HG03521 (cell line): ENCODE measurements around the gene ULK4.
"Not testable (repeated sequence)": the region's sequence is repeated elsewhere in the genome, so short reads cannot be mapped to it uniquely, and the experiment has no call there.

Experiments used
- ATAC-seq: cut with Tn5 transposase; IDR thresholded peaks from one replicate; pipeline ENCODE4 v1.9.1; 2021; ENCODE audit warnings: mild to moderate bottlenecking, moderate library complexity; ENCODE audit not compliant: unreplicated experiment

ULK4 gene

DNA sequence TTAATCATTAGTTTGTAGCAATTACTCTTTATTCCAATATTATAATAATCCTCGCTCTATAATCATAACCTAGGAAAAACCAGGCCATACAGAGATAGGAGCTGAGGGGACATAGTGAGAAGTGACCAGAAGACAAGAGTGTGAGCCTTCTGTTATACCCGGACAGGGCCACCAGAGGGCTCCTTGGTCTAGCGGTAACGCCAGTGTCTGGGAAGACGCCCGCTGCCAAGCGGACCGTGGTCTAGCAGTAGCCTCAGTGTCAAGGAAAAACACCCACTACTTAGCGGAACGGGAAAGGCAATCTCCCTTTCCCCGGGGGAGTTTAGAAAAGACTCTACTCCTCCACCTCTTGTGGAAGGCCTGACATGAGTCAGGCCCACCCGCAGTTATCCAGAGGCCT is 266.1 kb downstream of the ULK4 start:
- ATAC-seq: not testable (repeated sequence)

DNA sequence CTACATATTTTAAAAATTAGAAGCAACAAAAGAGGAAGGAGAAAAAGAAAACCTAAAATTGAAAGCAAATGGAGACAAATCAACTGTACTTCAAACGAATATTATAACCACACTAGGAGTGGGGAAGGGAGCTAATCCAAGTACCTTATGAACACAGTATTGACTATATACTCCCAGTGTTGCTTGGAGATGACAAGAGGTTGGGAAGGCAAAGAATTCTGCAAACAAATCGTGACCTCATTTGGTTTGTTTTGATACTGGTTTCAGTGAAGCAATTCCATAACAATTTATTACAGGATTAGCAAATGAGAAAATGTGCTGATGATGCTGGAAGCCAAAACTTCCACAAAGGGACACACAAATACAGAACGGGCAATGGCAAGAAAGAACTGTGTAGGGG is 268.1 kb downstream of the ULK4 start:
- no peak for ATAC-seq

DNA sequence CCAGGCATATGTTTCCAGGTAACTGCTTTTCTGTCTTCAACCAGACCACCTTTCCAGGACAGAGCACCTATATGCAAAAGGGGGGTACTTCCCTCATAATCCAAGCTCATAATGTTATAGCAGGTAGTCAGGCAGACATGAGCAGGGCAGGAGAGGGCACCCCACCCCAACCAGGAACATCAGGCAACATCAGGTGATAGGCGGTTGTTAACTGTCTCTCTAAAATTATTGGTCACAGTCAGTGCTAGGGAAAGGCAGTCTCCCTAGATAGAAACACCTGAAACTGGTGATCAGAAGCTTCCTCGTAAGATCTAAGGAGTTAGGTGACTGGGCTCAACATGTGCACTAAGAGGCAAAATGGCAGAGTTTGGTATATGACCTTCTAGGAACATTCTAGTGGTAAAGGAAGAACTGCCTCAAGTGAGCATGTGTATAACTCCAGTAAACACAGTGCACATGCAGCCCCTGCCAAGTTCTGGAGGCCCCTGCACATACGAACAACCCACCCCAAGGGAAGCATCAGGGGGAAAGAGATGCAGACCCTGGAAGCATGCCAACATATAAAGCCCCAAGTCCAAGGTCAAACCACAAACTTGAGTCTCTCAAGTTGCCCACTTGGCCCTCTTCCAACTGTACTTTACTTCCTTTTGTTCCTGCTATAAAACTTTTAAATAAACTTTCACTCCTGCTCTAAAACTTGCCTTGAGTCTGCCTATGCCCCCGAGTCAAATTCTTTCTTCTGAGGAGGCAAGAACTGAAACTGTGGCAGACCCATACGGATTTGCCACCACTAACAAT is 270.9 kb downstream of the ULK4 start:
- ATAC-seq: no peak

- ATAC-seq: no peak
Observed at GRCh38 chr3:41688595-41689380, 273.1 kb downstream of the ULK4 start.

DNA sequence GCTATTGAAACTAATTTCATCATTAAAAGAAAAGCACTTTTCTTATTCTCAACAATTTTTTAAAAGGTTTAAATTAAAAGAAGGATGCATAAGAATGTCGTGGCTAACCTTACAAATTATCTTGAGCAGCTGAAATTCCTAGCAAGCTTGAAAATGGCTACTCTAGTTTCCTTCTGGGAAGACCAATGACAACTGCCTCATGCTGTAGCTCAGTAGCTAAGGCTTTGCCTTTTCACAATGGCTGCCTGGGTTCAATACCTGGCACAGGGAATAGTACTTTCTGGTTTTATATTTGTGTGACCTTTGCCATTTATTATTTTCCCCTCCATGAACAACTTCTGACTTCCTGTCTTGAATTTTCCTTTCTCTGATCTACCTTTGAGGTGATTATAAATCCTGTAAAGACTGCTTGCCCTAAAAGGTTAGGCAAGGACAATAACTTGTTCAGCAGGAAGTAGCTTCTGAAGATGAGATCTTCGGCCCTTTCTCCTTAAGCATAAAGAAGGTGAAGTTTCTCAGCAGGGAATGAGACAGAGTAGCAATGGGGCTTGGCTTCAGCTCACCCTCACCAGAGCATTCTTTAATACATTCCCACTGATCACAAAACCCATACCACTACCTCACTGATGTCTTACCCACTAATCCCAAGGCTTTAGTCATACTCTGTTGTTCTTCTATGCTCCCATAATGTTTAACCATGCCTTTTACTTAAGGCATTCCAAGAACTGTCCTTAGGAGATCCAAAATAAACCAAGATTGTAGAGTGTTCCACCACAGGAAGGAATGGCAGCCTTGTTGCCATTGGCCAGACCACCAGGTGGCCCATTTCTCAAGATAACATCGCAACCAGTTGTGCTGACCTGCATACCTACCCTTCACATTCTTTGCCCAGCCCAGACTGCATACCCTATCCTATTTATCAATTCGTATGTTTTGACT is 276.8 kb downstream of the ULK4 start:
- ATAC-seq: no peak

DNA sequence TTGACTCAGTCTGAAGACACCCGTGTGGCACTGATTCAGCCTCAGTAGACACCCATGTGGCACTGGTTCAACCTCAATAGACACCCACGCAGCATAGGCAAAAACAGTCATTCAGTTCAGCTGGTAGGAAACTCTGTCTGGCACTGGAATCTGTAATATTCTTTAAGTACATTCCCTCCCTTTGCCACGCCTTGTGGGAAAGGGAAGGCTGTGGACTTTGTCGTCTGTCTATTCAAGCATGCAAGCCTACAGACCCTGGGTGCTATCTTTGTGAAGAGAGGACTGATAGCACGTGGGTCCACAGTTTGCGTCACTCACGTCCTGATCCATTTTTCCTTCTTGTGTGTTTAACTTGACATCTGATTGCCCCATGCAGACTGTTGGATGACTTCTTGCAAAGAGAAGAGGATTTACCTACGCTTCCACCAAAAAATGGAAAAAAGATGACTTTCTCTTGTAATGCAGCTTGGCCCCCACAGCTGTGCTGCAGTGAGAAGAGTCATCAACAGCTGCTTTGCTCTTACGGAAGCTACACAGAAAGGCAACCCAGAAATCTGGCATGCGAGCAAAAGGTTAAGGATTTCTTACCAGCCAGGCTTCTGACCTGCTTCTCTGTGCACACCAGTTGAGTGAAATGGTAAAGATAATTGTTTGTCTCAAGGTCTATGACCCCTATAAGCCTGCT is 278.1 kb downstream of the ULK4 start:
- no peak for ATAC-seq

DNA sequence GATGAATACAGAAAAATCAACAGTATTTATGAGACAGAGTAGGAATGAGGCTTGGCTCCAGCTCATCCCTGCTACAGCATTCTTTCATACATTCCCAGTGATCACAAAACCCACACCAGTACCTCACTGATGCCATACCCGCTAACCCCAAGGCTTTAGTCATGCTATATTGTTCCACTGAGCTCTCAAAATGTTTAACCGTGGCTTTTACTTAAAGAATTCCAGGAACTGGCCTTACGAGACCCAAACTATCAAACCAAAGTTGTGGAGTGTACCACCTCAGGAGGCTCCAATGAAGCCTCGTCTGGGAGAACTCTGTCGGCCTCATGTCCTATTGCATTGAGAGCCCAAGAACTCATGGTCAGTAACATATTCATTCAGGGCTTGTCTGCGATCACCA is 278.9 kb downstream of the ULK4 start:
- ATAC-seq: no peak

DNA sequence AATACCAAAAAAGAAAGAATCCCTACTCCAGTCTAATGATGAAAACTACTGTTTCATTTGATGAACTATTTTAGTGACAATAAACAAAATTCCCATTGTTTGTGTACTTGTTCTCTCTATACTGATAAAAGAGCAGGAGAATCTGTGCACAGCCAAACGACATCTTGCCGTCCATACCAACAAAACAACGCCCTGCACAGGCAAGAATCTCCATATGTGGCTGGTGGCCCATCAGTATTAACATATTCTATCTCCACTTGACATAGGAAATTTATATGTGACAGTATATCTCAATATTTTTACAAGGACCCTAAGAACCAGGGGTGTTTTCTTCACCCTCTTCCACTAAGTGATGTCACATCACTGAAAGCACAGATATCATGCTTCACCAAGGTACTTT is 279.5 kb downstream of the ULK4 start:
- no peak for ATAC-seq

GRCh38 chr3:41681479-41681878 is 280.4 kb downstream of the ULK4 start:
- no peak for ATAC-seq

DNA sequence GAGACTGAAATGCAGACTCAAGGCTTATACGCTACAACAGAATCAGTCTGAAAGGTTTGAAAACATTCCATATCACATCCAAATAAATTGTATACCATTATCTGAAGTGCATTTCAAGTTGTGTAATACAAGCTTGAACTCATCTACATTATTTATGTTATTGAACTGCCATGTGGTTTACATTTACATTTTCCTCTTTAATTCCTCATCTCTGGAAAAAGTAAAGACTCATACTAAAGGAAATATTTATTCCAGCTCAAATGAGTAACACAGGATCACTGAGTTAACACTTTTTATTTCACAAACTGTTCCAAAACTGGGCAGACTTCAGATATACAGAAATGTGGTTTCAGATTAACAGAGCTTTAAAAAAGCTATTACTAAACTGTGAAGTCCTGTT is 282.5 kb downstream of the ULK4 start:
- no peak for ATAC-seq

- not testable (repeated sequence) for ATAC-seq
Observed at GRCh38 chr3:41675102-41675501, 286.8 kb downstream of the ULK4 start.

GRCh38 chr3:41674449-41674848 is 287.5 kb downstream of the ULK4 start:
- no peak for ATAC-seq

GRCh38 chr3:41673650-41674049 is 288.3 kb downstream of the ULK4 start:
- no peak for ATAC-seq

GRCh38 chr3:41668379-41668778 is 293.5 kb downstream of the ULK4 start:
- no peak for ATAC-seq

DNA sequence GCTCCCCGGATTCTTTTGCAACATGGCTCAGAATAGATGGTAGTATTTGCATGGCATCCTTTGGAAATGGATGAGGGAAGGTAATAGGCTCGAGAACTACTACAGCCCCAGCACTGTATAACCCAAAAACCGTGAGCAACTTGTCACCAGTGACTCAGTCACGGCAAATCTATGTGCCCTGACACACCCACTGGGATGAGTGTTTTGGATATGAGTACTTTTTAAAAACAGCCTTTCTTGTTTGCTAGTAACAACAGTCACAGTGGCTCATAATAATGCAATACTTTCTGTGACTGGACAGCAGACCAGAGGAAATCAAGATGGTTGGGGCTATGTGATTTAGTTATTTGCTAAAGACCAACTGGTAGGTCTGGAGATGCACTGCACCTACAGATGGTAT is 299.6 kb downstream of the ULK4 start:
- no peak for ATAC-seq

DNA sequence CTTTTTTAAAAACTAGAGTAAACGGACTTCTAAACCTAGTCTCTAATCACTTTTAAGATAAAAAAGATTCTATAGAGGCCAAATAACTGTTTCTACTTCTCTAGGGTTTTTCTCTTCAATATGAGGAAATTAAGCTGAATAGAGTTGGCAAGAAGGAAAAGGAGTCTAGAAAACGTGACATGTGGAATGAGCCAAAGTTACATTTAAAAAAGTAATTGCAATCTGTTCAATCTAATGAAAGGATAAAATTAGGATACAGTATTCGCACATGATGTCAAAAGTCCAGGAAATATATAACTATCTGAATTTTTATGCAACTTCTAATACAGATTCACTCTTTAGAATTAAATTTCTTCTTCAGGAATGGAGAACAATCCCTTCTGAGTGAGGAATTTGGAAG is 300.1 kb downstream of the ULK4 start:
- ATAC-seq: no peak

- no peak for ATAC-seq
Observed at GRCh38 chr3:41660510-41660909, 301.4 kb downstream of the ULK4 start.

GRCh38 chr3:41653571-41654239 is 308.2 kb downstream of the ULK4 start:
- no peak for ATAC-seq

GRCh38 chr3:41652931-41653330 is 309.0 kb downstream of the ULK4 start:
- no peak for ATAC-seq

- no peak for ATAC-seq
Observed at GRCh38 chr3:41652506-41652905, 309.4 kb downstream of the ULK4 start.
